ENCODE data around the gene GLRX5. TPM values are rescaled to one million over a fixed set of nuclear protein-coding genes. Genes with fewer than 3 reads are reported as not detected.

Gene GLRX5
- total RNA-seq, 3 donors from 2014 or later = 43.9 to 45.8 (median 45.4) TPM

GRCh38 chr14:95531473-95531872 is 3.4 kb upstream of the GLRX5 start:
- Histone ChIP-seq H3K9me3 (no peaks in the 10 kb centered on the region), H3K4me1 (ENCODE audit: low read depth) (peaks cover 41% of the 10 kb centered on the region), H3K36me3 (ENCODE audit: low read depth) (peaks cover 4% of the 10 kb centered on the region), H3K4me3 (no peak overlapping the region)
- ATAC-seq = no peak
- DNase-seq = no peak
- no peak for TF ChIP-seq CTCF (IDR thresholded peaks at IDR 0.05)
- intact Hi-C loops (cut with DNase I, micrococcal nuclease) = loop anchor here in 1 of 2 donors (5.0 kb wide), 1 partner anchor 89 kb away; no protein-coding TSS in a partner anchor

GRCh38 chr14:95531969-95532368 is 2.9 kb upstream of the GLRX5 start:
- peaks cover 46% of the 10 kb centered on the region for H3K4me1 ChIP-seq (ENCODE audit: low read depth)
- intact Hi-C loops (cut with DNase I, micrococcal nuclease) = loop anchor here in 1 of 2 donors (5.0 kb wide), 1 partner anchor 90 kb away; no protein-coding TSS in a partner anchor
- no peak for ATAC-seq
- no peak overlapping the region for H3K4me3 ChIP-seq
- no peak for DNase-seq
- H3K36me3 ChIP-seq (ENCODE audit: low read depth) = peaks cover 4% of the 10 kb centered on the region
- H3K9me3 ChIP-seq = no peaks in the 10 kb centered on the region
- no peak for TF ChIP-seq CTCF (IDR thresholded peaks at IDR 0.05)

GRCh38 chr14:95533391-95533821 is 1.4 kb upstream of the GLRX5 start:
- peaks cover 4% of the 10 kb centered on the region for H3K36me3 ChIP-seq (ENCODE audit: low read depth)
- no peak for TF ChIP-seq CTCF (IDR thresholded peaks at IDR 0.05)
- intact Hi-C loops (cut with DNase I, micrococcal nuclease) = loop anchor here in 1 of 2 donors (5.0 kb wide), 1 partner anchor 91 kb away; no protein-coding TSS in a partner anchor
- peaks cover 45% of the 10 kb centered on the region for H3K4me1 ChIP-seq (ENCODE audit: low read depth)
- no peaks in the 10 kb centered on the region for H3K9me3 ChIP-seq
- H3K4me3 ChIP-seq = peak overlapping the region; percentile 93
- DNase-seq (no peak), ATAC-seq (no peak)

GRCh38 chr14:95533822-95534221 is 1.0 kb upstream of the GLRX5 start:
- TF ChIP-seq CTCF (IDR thresholded peaks at IDR 0.05) = no peak
- ATAC-seq = no peak
- DNase-seq = peak in 2 of 3 donors; percentile 53 to 60
- Histone ChIP-seq H3K36me3 (ENCODE audit: low read depth) (peaks cover 4% of the 10 kb centered on the region), H3K4me1 (ENCODE audit: low read depth) (peaks cover 45% of the 10 kb centered on the region), H3K9me3 (no peaks in the 10 kb centered on the region), H3K4me3 (peak overlapping the region; percentile 93)
- intact Hi-C loops (cut with DNase I, micrococcal nuclease) = loop anchor here in 1 of 2 donors (5.0 kb wide), 1 partner anchor 92 kb away; no protein-coding TSS in a partner anchor

- H3K4me1 ChIP-seq (ENCODE audit: low read depth) = peaks cover 45% of the 10 kb centered on the region
- ATAC-seq = no peak
These were observed 574 bp downstream of the GLRX5 start for GRCh38 chr14:95535226-95536021.

More at GRCh38 chr14:95535226-95536021, 574 bp downstream of the GLRX5 start:
- peak overlapping the region; percentile 93 for H3K4me3 ChIP-seq
- intact Hi-C loops (cut with DNase I, micrococcal nuclease) = no loop called here
- no peaks in the 10 kb centered on the region for H3K9me3 ChIP-seq
- DNase-seq = peak in 2 of 3 donors; percentile 34 to 46
- TF ChIP-seq CTCF (IDR thresholded peaks at IDR 0.05) = no peak
- peaks cover 4% of the 10 kb centered on the region for H3K36me3 ChIP-seq (ENCODE audit: low read depth)
